Gastroesophageal sphincter (tissue), 4 donors: Measurements from ENCODE around the gene KAZN. TPM values are rescaled to one million over a fixed set of nuclear protein-coding genes. Genes with fewer than 3 reads are reported as not detected.

Experiments
- ATAC-seq: fragments of 150-250 bp; one replicate; pipeline ENCODE4 v1.9.1; 2016; ENCODE audit warnings: mild to moderate bottlenecking, moderate library complexity
- H3K27ac ChIP-seq, 4 donors: fragments of 200-600 bp; sonication (generic) in 3 of 4; 1 replicate in 3 of 4; 2 replicates in 1 of 4; pipeline ENCODE4 v1.5.1; 2016 to 2019
- H3K27me3 ChIP-seq: fragments of 200-600 bp; sonication (generic); one replicate; pipeline ENCODE4 v1.5.1; 2019
- H3K36me3 ChIP-seq, 2 donors: fragments of 200-600 bp; sonication (generic); one replicate each; pipeline ENCODE4 v1.5.1; 2019; ENCODE audit warnings: control low read depth in 1 of 2
- H3K4me1 ChIP-seq, 3 donors: fragments of 200-600 bp; sonication (generic); 1 replicate in 2 of 3; 2 replicates in 1 of 3; pipeline ENCODE4 v1.5.1; 2016 to 2019; ENCODE audit warnings: control low read depth in 2 of 3
- H3K4me3 ChIP-seq, 2 donors: fragments of 200-600 bp; sonication (generic); one replicate each; pipeline ENCODE4 v1.5.1; 2019; ENCODE audit warnings: mild to moderate bottlenecking in 1 of 2, moderate library complexity in 1 of 2
- H3K9me3 ChIP-seq, 3 donors: fragments of 200-600 bp; sonication (generic); one replicate each; pipeline ENCODE4 v1.5.1; 2017 to 2019; ENCODE audit warnings: control low read depth in 2 of 3
- CTCF ChIP-seq, 4 experiments: fragments of 200-600 bp in 2 of 4; fragments of 450-650 bp in 2 of 4; sonication (generic) in 1 of 4; IDR thresholded peaks; one replicate each; pipeline ENCODE4 v1.5.1; 2017 to 2019; ENCODE audit warnings: antibody characterized with exemption in 4 of 4, mild to moderate bottlenecking in 2 of 4, moderate library complexity in 2 of 4
- EP300 ChIP-seq: sonication (generic); formaldehyde crosslinking; IDR thresholded peaks from one replicate; pipeline ENCODE4 v1.6.1; 2017; ENCODE audit warnings: antibody characterized with exemption, mild to moderate bottlenecking
- POLR2A ChIP-seq, 2 donors: fragments of 450-650 bp; IDR thresholded peaks; one replicate each; pipeline ENCODE4 v1.6.1; 2017; ENCODE audit warnings: antibody characterized with exemption in 2 of 2, mild to moderate bottlenecking in 2 of 2, moderate library complexity in 1 of 2
- POLR2AphosphoS5 ChIP-seq: sonication (generic); formaldehyde crosslinking; IDR thresholded peaks from one replicate; pipeline ENCODE4 v1.6.1; 2017; ENCODE audit warnings: antibody characterized with exemption
- WGBS, 2 donors: methylation state at CpG; one replicate each; pipeline ENCODE4 v1.1.5; 2018; ENCODE audit warnings: low coverage in 1 of 2; 5-methylcytosine and 5-hydroxymethylcytosine counted together
- total RNA-seq, 4 donors: library from RNA; depleted of rRNA; stranded (reverse); fragments of >200 nt; gene quantifications; one replicate each; pipeline ENCODE4 v1.1.0, GENCODE V29; 2016

Gene KAZN
- total RNA-seq, 4 donors from 2014 or later, result 6.5 to 16.6 (median 11.5) TPM

GRCh38 chr1:14929547-14930246 lies 331.2 kb downstream of the KAZN start:
- H3K27me3 ChIP-seq, result no peaks in the 10 kb centered on the region
- H3K9me3 ChIP-seq, result no peaks in the 10 kb centered on the region
- H3K27ac ChIP-seq, result no peak overlapping the region
- ATAC-seq, result no peak
- no peaks in the 10 kb centered on the region for H3K36me3 ChIP-seq
- WGBS, 2 donors, result 33 to 60% methylated on average over 1 to 16 of the region's 22 CpGs
- no peak for TF ChIP-seq EP300
- TF ChIP-seq POLR2AphosphoS5, result peak; percentile 8
- peaks cover 0 to 31% (median 12%) of the 10 kb centered on the region in 3 donors for H3K4me1 ChIP-seq
- H3K4me3 ChIP-seq, result no peak overlapping the region

DNA sequence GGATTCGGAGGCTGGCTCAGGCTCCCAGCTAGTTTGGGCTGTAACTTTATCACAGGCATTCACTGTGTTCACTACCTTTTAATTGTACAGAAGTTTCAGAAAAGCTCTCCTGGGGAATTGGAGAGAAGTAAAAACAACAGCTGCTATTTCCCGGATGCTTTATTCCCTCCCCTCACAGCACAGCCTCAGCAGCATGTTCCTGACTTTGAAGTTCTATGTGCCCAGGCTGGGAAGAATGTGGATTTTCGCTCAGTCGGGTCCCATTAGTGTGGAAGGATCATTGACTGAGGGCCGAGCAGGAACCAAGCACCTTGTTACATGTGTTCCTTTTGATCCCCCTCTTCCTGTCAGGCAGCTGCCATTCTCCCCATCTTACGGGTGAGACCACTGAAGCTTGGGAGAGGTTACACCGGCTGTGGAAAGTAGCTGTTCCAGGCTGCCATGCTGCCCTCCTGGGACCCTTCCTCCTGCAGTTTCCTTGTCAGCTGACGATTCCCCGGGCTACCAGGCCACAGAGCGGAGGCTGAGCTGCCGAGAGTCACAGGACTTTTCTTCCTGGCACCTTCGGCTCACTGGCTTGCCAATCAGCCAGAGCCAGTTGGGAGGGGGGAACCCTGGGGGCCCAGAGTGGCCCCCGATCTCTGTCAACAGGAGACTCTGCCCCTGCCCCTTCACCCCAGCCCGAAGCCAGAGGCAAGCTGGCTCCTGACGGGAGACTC lies 331.9 kb downstream of the KAZN start:
- Histone ChIP-seq H3K4me1 (peaks cover 0 to 24% (median 5%) of the 10 kb centered on the region in 3 donors), H3K36me3 (no peaks in the 10 kb centered on the region), H3K27me3 (no peaks in the 10 kb centered on the region), H3K27ac (no peak overlapping the region), H3K4me3 (no peak overlapping the region), H3K9me3 (no peaks in the 10 kb centered on the region)
- TF ChIP-seq CTCF (IDR thresholded peaks at IDR 0.05) (no peak), EP300 (no peak), POLR2A (IDR thresholded peaks at IDR 0.05) (no peak), POLR2AphosphoS5 (no peak)
- 40 to 75% methylated on average over 1 to 9 of the region's 15 CpGs for WGBS, 2 donors
- no peak for ATAC-seq

DNA sequence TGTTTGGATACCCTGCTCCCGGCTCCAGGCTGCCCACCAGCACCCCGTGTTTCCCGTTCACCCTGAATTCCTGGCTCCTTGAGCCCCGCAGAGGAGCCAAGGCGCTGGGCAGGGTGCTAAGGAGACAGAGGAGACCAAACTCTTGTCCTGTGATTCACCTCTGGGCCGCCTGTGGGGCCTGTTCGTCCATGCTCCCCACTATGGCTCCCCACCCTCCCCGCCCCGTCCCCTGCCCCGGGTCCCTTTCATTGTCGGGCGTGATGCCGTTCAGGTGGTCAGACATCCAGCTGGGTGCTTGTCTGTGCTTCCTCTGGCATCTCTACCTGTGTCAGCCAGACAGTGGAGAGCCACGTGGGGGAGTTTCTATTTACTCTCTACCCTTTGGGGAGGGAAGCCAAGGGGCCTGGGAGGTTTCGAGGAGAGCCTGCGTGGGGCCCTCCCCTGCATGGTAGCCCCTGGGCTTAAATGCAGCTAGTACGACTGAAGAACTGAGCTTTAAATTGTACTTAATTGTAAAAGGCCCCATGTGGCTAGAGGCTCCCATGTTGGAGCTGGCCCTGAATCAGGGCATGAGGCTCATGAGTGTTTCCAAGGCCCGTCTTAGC lies 333.7 kb downstream of the KAZN start:
- H3K27me3 ChIP-seq, result no peaks in the 10 kb centered on the region
- TF ChIP-seq POLR2A (IDR thresholded peaks at IDR 0.05), result no peak
- 80 to 100% methylated on average over 1 of the region's 18 CpGs for whole genome bisulfite sequencing, 2 donors

GRCh38 chr1:14934867-14935266 lies 336.4 kb downstream of the KAZN start:
- no peak for TF ChIP-seq POLR2A (IDR thresholded peaks at IDR 0.05)
- no peak for TF ChIP-seq POLR2AphosphoS5
- no peak for TF ChIP-seq EP300
- TF ChIP-seq CTCF (IDR thresholded peaks at IDR 0.05), result no peak
- Histone ChIP-seq H3K9me3 (no peaks in the 10 kb centered on the region), H3K36me3 (no peaks in the 10 kb centered on the region), H3K4me3 (no peak overlapping the region), H3K4me1 (peaks cover 0 to 11% (median 2%) of the 10 kb centered on the region in 3 donors), H3K27ac (no peak overlapping the region), H3K27me3 (no peaks in the 10 kb centered on the region)
- ATAC-seq, result no peak
- 93% methylated on average over 2 of the region's 7 CpGs; no CpG with 5 or more reads in 1 of the 2 donors for WGBS, 2 donors

More for the DNA sequence above, 333.7 kb downstream of the KAZN start:
- H3K4me1 ChIP-seq, result peaks cover 0 to 18% (median 2%) of the 10 kb centered on the region in 3 donors
- no peaks in the 10 kb centered on the region for H3K9me3 ChIP-seq
- no peaks in the 10 kb centered on the region for H3K36me3 ChIP-seq
- no peak overlapping the region for H3K27ac ChIP-seq
- no peak for ATAC-seq
- H3K4me3 ChIP-seq, result no peak overlapping the region

DNA sequence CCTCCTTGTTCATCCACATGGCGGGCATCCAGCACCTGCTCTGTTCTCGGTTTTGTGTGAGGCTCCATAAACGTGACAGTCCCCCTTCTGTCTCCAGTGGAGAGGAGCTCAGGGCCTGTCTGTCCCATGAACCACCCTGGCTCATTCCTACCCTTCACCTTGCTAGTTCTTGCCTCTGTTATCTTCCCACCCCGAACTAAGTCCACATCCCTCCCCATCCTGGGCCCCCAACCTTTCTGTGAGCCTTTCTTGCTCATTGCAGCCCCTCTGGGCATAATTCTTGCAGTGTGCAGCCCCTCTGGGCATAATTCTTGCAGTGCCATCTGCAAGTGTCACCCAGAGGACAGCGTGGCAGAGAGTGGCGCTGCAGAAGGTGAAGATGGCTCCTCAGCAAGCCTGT lies 338.3 kb downstream of the KAZN start:
- no peak for TF ChIP-seq CTCF (IDR thresholded peaks at IDR 0.05)
- Histone ChIP-seq H3K27ac (no peak overlapping the region), H3K4me3 (no peak overlapping the region), H3K4me1 (peaks cover 0 to 7% (median 0%) of the 10 kb centered on the region in 3 donors), H3K27me3 (no peaks in the 10 kb centered on the region), H3K9me3 (no peaks in the 10 kb centered on the region), H3K36me3 (no peaks in the 10 kb centered on the region)
- no peak for ATAC-seq
- 92% methylated on average over 4 of the region's 6 CpGs; no CpG with 5 or more reads in 1 of the 2 donors for WGBS, 2 donors
